HG02678 (cell line): ENCODE measurements around the gene C3orf22.

ENCODE experiments used
- ATAC-seq: cut with Tn5 transposase; IDR thresholded peaks from one replicate; pipeline ENCODE4 v1.9.1; 2021; ENCODE audit warnings: mild to moderate bottlenecking, moderate library complexity; ENCODE audit not compliant: unreplicated experiment

Gene C3orf22

DNA sequence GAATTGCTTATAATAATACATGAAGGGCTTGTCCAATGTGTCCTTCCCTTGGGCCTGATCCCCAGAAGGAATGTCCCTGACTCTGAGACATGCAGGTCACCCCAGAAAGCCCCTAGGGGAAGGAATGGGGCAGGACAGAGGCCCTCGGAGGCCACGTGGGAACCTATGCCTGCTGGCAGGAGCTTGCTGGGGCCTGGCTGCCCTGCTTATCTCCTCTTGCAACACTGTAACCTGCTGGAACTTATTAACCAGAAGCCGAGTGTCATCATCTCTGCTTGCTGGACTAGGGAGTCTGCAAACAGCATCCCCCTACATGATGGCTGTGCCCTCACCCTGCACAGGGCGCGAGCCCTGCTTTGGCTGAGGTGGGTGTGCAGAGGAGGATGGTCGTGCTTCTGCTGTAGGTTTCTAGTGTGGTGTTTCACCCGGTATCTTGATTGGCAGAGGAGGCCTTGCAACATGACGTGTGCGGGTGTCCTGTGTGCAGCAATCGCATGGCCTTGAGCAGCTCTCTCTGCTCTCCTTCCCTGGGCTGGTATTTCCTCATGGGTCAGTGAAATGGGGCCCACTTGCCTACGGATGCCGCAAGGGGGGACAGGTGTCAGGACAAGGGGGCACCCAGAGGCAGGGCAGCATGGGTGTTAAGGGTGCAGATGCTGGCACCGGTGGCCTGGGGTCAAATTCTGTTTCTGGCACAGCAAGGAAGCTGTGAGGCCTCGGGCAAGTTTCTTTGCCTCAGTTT is 29.8 kb downstream of the C3orf22 start:
- ATAC-seq, result no peak

GRCh38 chr3:126528419-126528799 is 30.3 kb downstream of the C3orf22 start:
- no peak for ATAC-seq

GRCh38 chr3:126527455-126528211 is 31.1 kb downstream of the C3orf22 start:
- ATAC-seq, result no peak

DNA sequence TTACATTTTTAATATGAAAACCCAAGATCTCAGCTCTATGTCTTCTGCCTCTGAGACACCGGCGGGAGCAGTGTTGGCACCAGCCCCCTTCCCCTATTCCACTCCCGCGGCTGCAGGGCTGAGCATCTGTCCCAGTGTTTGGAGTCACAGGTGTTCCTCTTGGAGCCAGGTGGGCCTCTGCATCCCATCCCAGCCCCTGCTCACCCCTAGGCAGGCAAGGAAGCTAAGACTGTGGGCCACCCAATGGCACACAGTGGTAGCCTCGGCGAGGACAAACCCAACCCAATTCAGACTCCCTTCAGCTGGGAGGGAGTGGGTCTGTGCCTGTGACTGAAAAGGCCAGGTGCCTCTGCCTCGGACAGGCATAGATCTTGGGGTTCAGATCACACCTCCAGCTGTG is 31.7 kb downstream of the C3orf22 start:
- ATAC-seq, result no peak

DNA sequence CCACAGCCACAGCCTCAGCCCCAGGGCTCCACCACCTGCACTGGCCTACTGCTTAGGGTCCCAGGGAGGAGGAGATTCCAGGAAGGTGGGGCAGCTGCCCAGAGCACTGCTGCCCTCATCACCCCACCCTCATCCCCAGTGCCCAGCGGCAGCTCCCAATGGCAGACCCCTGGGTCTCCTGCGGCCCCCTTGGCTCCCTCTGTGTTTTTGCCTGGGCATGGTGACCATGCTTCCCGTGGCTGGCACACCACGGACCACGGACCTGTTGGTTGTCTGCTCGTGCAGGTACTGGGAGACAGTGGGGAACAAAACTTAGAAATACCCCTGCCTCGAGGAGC is 32.1 kb downstream of the C3orf22 start:
- no peak for ATAC-seq

DNA sequence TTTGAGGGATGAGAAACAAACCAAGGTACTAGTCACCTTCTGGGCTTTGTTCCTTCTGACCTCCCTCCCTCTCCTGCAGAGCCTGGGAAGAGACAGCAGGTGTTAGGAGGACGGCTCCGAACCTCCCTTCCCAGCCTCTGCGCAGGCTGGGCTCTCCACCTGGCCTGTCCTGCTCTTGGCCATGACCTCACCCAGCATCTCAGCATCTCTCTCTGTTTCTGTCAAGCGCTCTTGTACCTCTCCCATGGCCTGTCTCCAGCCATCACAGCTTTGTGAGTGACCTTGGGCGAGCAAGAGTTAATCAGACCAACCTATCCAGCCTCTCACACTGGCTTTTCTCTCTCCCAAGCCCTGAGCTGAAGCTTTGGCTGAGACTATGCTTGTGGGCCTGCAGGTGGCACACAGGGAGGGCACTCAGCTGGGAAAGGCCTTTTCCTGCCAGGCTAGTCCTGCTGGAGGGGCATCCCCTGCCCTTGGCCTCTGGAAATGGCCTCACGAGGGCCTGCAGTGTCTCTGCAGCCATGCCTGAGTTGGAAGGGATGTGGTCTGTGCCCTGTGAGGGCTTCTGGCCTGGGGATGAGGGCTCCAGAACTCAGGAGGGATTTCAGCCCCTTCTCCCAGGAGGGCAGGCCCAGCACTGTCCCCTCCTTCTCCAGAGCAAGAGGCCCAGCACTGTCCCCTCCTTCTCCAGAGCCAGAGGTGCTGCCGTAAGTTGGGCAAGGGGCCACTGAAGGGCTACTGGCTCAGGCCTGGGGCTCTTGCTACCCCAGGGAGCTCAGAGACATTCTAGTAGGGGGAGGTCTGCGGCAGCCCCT is 32.7 kb downstream of the C3orf22 start:
- no peak for ATAC-seq

GRCh38 chr3:126525091-126525852 is 33.5 kb downstream of the C3orf22 start:
- ATAC-seq, result no peak

- ATAC-seq, result no peak
These were observed 34.2 kb downstream of the C3orf22 start for GRCh38 chr3:126524429-126524988.

- ATAC-seq, result no peak
These were observed 34.8 kb downstream of the C3orf22 start, which contains the start of gene CHST13 for GRCh38 chr3:126523745-126524428. CHST13 (plus strand) TSS chr3:126524155; CDS start chr3:126524333, 178 bp downstream.

GRCh38 chr3:126522363-126522788 is 36.4 kb downstream of the C3orf22 start:
- no peak for ATAC-seq

DNA sequence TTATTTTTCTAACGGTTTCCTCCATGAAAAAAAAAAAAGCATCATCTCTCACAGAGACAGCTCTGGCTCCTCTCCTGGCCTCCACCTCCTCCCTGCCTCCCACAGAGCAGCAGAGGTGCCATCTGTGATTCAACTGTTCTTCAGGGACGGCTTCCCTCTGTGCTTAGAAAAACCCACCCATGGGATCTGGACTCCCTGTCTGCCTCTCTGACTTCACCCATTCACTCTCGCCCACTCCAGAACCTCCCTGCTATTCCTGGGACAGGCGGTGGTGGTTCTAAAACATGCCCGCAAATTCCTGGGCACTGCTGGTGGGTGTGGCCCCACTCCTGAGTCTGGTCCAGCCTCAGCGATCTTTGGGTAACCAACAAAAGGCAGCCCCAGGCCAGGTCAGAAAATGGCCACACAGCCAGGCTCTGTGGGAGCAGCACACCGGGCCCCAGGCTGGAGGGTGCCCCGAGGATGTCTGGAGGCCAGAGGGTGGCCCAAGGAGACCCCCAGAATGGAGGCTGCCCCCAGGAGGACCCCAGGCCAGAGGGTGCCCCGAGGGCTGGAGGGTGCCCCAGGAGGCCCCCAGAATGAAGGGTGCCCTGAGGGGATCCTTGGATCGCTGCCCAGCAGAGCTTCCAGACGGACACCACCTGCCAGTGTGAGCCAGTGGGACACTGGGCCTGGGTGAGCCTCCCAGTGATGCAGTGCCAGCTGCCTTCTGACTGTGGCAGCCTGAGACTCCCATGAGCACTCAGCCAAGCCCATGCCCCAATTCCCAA is 37.4 kb downstream of the C3orf22 start:
- no peak for ATAC-seq

DNA sequence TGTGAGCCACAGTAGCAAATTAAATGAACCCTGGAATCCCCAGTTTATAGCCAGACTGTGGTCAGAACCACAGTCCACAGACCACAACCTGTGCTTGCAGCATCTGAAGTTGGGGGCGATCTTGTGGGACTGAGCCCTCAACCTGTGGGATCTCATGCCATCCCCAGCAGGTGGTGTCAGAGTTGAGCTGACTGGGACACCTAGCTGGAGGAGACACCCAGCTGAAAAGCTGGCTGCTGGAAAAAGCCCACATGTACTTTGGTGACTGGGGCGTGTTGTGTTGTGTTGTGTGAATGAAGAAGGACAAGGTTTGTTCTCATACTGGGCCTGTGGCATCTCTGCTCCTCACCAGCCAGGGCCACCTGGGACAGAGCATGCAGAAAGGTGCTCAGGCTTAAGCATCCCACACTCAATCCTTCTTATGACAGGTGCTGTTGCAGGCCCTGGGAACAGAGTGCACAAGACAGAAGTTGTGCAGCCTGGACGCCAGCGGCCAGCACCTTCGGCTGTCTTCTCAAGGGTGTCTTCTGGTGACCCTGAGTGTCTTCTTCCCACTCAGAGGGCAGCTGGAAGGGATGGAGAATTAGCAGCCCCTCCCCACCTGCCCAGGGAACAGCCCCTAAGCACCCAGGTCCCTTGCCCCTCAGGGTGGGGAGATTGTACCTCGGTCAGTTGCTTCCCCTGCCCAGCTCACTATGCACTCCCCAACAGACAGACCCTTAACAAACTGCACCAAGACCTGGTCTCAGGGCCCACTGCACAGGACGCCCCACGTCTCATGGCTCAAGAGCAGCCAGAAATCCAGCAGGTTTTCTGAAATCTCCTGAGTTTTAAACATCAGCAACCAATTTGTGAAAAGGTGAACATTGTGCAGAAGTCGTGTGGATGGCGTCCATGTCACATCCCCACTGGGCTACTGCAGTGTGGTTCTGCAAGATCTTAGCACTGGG is 39.0 kb downstream of the C3orf22 start:
- no peak for ATAC-seq

GRCh38 chr3:126518779-126519177 is 40.0 kb downstream of the C3orf22 start:
- no peak for ATAC-seq

- no peak for ATAC-seq
These were observed 40.5 kb downstream of the C3orf22 start for GRCh38 chr3:126517986-126518778.

DNA sequence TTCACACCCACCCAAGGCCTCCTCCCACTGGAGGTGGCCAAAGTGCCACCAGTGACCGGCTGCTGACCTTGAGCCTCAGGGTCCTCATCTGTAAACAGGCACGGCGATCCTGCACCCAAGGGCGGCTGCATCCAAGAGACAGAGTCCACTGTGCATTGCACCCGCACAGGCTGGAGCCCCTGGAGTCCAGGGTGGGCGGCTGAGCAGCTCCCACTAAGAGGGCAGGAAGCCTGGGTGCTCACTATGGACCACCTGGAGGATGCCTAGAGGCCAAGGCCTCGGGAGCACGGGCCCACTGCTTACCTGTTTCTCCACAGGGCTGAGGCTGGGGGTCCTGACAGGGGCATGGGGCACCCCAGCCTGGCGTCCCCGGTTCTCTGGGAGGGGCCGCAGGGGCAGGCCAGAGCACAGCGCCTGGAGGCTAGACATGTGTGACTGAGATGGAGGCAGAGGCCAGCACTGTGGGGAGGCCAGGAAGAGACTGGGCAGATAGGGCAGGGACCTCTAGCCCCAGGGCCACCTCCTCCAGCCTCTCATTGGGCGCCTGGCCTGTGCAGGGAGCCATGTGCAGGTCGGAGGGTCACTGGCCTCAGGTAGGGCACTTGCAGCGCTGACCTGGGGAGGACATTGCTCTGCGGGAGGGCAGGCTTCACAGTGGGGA is 41.3 kb downstream of the C3orf22 start, which contains the start of gene UROC1:
TSS of gene UROC1 (minus strand) at position 483 of the 661 bp plus-strand sequence. CDS start at position 429, 54 bp downstream.
- ATAC-seq, result no peak

DNA sequence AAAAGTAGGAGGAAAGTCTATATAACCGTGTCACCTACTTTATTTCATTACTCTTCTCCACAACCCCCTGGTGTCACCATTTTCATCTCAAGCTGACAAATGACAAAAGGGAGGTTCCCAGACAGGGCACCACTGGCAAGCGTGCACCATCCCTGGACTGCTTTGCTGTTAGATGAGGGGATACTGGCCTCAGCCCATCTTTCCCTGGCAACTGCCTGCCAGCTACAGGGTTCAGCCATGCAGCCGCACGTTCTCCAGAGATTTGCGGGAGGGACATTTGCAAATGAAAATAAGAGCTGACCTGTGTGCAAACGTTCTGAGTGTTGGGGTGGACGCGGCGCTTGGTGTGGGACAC is 41.8 kb downstream of the C3orf22 start:
- no peak for ATAC-seq
